Stimulated activated CD4-positive, alpha-beta T cell treated with anti-CD3 and anti-CD28 coated beads, Interleukin-4, amount 100 ng/mL, for 1 hour (primary cell): ENCODE measurements around the gene ACAP3.
"Not testable (repeated sequence)": the region's sequence is repeated elsewhere in the genome, so short reads cannot be mapped to it uniquely, and the experiment has no call there.

Experiments used
- DNase-seq: peaks from one replicate; pipeline ENCODE4 v3.0.0-alpha.2; 2020

Gene ACAP3

DNA sequence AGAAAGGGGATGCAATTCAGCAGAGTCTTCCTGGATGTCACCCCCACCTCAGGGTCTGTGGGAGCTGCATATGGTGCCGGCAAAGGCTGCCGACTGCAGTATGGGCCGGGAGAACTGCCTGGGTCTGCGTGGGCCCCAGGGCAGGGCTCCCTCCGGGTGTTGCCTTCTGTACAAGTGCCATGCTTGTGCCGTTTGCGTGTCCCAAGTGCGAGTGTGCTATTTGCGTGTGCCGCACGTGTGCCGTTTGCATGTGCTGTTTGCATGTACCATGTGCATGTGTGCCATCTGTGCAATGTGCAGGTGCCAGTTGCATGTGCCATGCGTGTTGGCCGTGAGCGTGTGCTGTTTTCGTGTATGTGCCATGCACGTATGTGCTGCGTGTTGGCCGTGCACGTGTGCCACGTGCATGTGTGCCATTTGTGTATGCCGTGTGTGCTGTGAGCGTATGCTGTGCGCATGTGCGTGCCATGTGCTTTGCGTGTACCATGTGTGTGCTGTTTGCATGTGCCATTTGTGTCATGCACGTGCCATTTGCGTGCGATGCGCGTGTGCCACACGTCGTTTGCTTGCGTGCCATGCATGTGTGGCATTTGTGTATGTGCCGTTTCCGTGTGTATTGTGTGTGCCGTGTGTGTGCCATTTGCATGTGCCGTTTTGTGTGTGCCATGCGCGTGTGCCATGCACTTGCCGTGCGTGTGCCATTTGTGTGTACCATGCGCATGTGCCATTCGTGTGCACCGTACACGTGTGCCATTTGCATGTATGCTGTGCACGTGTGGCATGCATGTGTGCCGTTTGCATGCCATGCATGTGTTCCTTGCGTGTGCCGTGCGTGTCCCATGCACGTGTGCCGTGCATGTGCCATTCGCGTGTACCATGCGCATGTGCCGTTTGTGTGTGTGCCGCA lies 21.8 kb upstream of the ACAP3 start:
- no peak for DNase-seq

DNA sequence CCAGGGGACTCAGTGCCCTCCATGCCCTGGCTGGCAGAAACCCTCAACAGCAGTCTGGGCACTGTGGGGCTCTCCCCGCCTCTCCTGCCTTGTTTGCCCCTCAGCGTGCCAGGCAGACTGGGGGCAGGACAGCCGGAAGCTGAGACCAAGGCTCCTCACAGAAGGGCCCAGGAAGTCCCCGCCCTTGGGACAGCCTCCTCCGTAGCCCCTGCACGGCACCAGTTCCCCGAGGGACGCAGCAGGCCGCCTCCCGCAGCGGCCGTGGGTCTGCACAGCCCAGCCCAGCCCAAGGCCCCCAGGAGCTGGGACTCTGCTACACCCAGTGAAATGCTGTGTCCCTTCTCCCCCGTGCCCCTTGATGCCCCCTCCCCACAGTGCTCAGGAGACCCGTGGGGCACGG lies 20.5 kb upstream of the ACAP3 start:
- DNase-seq, result no peak

DNA sequence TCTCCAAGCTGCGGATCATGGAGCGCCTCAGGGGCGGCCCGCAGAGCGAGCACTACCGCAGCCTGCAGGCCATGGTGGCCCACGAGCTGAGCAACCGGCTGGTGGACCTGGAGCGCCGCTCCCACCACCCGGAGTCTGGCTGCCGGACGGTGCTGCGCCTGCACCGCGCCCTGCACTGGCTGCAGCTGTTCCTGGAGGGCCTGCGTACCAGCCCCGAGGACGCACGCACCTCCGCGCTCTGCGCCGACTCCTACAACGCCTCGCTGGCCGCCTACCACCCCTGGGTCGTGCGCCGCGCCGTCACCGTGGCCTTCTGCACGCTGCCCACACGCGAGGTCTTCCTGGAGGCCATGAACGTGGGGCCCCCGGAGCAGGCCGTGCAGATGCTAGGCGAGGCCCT lies 19.6 kb upstream of the ACAP3 start:
- no peak for DNase-seq

DNA sequence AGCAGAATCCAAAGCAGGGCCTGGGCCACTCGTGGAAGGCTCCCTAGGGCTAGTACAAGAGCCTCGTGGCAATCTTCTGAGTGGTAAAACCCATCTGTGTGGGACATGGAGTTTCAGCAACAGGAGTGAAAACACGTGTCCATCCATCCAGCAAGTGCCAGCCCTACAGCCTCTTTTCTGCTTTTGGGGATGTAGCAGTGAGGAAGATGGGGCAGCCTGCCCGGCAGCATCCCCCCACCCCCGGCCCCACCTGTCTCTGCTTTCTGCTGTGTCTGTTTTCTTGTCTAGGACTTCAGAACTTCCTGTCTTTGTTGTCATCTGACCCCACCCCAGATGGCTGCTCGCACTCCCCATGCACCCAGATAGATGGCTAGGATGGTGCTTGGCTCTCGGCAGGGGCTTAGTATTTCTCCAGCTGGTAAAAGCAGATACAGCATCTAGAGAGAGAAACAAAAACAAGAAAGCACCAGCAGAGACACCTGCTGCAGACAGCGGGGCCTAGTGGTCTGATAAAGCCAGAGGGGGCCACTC lies 18.4 kb upstream of the ACAP3 start:
- no peak for DNase-seq

DNA sequence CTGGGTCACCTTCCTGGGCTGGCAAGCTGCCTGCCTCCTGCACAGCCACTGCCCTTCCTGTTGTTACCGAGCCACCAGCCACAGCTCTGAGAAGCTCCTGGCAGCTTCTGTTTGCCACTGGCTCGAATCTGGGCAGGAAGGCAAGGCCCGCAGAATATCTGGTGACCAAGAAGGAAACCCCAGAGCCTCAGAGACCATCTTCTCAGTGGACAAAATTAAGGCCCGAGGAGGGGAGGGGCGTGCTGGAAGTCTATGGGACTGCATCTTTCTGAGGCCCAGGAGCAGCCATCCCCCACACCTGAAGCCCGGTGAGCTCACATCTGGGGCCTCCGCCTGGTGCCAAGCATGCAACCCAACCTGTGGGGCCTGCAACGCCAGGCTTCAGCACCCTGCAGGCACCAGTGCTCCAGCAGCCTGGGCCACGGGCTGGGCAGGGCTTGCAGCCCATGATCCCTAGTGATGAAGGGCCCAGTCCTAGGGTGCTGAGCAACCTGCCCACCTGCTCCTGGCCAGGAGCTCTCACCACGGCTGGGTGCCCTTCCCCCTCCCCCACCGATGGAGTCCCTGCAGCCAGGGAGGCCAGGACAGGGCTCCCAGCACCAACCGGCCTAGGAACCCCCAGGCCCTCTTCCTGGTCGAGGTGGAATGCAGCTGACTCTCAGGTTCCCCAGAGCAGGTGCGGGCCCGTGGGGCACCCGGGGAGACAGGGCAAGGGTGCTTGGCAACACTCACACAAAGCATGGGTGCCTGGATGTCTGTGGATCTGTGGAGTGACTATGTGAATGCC lies 17.8 kb upstream of the ACAP3 start:
- no peak for DNase-seq

DNA sequence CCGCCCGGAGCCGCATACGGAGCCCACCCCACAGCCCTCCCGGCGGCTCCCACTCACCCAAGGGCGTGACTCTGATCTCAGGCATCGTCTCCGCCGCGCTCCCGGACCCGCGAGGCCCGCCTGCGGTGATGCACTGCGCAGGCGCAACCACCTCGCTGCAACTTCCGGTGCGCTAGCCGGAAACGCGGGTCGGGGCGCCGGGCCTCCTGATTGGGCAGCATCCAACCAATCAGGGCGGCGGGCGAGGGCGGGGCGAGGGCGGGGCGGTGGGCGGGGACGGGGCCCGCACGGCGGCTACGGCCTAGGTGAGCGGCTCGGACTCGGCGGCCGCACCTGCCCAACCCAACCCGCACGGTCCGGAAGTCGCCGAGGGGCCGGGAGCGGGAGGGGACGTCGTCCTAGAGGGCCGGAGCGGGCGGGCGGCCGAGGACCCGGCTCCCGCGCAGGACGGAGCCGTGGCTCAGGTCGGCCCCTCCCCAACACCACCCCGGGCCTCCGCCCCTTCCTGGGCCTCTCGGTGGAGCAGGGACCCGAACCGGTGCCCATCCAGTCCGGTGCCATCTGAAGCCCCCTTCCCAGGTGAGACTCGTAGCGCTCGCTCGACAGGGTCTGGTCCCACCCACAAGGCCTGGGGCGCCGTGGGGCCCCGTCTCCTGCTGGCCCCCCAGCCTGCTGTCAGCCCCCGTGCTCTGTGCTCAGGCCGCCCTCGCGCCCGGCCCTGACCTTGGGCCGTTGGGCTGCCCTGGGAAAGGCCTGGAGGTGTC lies 17.0 kb upstream of the ACAP3 start, which contains the start of the genes CPTP and INTS11:
Gene CPTP (plus strand): TSS at position 279 of the 764 bp plus-strand sequence. CDS start 2,109 bp downstream, outside the sequence.
Gene INTS11 (minus strand): TSS at position 137 of the 764 bp plus-strand sequence. CDS start 52 bp downstream, at position 85.
- DNase-seq, result peak; percentile 95

DNA sequence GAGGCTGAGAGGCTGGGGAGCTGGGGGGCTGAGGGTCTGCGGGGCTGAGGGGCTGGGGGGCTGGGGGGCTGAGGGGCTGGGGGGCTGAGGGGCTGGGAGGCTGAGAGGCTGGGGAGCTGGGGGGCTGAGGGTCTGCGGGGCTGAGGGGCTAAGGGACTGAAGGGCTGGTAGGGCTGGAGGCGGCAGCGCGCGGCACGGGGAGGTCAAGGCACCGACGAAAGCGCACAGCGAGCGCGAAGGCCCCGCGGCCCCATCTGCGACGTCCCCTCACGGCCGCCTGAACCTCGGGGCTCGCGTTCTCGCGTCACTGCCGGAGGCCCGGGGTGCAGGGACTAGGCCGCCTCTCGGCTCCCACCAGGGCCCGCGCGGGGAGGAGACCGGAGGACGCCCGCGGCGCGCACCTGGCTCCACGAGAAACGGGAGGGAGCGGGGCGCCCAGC lies 16.4 kb upstream of the ACAP3 start:
- no peak for DNase-seq

DNA sequence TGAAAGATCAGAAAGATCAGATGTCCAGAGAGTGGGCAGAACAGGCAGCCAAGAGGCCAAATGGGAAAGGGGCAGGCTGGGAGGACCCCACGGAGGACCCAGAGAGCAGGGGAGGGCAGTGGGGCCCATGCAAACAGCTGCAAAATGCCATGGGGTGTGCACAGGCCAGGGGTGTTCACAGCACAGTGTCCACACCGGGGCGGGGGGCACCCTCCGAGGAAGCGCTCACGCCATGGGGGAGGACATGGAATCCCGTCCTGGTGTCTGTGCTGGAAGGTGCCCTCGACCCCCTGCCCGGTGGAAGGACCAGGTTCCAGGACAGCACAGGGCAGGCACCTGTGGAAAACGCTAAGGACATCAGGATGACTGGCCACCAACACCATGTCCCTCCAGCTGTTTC lies 15.2 kb upstream of the ACAP3 start:
- DNase-seq, result no peak

DNA sequence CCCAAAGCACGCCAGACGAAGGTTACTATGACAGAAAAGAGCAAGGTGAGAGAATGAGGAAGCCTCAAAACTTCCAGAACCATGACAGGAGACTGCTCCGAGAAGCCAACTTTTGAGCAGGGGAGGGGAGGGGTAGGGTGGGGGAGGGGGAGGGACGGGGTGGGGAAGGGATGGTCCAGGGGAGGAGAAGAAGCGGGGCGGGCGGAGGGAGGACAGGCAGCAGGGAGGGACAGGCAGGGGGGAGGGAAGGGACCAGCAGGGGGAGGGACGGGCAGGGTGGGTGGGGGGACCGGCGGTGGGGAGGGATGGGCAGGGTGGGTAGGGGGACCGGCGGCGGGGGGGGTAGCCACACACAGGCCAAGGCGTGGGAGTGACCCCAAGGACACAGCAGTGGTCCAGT lies 14.7 kb upstream of the ACAP3 start:
- no peak for DNase-seq

DNA sequence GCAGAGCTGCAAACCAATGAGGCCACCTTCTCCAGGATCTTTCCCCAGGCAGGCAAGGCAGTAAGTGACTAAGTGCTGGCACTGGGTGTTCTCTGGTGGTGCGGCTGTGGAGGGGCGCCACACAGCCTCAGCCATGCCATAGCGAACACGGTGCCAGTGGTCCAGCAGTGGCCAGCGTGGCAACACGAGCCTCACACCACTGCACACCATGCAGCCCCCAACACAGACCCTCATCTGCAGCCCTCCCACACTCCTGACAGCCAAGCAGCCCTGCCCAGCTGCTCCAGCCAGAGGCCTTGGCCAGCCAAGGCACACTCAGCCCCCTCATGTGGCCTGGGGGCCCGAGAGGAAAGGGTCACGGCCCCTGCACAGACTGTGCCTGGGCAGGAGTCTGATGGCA lies 13.7 kb upstream of the ACAP3 start:
- DNase-seq, result no peak

DNA sequence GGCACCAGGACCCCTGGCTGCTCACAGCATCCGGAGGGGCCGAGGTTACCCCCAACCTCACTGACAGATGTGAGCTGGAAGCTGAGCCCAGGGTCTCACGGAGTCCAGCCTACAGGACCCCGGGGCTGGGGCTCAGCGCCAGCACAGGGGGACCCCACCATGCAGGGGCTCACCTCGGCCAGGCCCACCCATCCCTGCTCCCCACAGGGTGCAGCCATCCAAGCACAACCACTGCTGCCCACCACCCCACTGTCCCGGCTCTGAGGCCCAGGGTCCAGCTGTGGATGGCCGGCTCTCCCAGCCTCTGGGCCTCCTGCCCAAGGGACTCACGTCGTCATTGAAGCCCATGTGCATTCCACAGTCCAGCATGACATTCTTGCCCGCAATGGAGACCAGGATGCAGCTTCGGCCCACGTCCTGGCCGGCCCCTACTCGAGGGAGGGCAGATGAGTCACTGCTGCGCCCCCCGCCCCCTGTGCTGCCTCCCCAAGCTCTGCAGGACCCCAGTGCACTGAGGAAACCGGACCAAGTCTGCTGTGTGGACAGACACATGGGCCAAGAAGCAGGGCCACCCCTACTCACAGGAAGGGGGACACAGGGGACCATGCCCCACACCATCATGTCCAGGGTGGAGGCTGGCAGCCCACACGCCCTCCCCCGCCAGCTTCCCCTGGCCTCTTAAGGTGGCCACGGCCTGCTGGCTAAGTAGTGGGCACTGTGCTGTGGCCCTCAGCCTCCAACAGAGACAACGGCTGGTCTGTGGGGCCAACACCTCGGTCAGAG lies 13.1 kb upstream of the ACAP3 start:
- no peak for DNase-seq

DNA sequence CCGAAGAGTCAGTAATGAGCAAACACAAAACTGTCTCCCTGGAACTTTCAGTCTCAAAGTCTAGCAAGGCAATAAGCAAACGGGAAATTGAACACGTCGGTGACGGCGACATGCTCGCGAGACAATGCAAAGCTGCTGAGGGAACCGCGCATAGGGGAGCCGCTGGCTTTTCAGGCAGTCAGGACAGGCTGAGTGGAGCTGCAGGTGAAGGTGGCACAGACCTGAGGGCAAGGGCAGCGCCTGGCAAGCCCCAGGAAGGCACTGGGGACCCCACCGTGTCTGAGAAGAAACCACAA lies 11.9 kb upstream of the ACAP3 start:
- no peak for DNase-seq

DNA sequence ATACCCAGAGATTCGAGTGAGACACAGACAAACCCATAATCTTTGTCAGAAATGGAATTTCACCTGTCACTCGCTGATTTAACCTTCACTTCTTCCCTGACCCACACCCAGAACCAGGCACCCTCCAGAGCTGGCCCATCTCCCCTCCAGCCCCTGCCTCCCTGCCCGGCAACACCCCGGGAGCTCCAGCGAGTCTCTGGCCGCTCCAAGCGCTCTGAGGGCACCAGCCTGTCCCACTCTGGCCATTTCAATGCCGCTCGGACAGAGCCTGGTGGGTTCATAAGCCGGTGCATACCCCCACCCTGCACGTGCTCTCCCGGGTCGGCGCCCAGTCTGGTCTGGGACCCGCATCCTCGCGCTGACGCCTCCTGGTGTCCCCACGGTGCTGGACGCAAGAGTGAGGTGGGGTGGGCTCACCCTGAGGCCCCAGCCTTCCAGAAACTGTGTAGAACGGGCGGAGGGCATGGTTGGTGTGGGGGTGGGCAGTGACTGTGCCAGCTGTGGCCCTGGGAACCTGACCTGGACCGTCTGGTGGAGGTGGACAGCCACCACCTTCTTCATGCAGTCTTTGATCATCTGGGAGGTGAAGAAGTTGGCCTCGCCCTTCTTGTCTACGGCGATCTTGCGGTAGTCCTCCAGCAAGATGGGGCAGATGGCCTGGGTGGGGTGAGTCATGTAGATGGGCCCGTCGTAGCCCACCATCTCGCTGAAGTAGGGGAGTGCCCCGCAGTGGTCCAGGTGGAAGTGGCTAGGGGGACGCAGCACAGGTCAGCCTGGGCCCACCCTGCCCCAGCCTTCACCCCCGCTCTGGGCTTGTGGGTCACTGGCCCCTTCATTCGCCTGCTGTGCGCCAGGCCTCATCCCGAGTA lies 11.3 kb upstream of the ACAP3 start:
- no peak for DNase-seq

DNA sequence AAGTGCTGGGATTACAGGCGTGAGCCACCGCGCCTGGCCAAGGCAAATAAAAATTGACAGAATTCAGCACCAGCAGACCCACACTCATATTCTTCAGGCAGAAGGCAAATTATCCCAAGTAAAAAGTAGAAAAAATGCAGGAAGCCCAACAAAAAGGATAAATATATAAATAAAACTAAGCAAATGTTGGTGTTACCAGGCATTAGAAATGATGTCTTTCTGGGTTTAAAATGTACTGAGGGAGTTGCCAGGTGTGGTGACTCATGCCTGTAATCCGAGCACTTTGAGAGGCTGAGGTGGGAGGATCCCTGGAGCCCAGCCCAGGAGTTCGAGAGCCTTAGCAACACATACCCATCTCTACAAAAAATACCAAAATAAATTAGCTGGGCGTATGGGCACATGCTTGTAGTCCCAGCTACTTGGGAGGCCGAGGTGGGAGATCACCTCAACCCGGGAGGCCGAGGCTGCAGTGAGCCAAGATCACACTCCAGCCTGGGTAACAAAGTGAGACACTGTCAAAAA lies 10.5 kb upstream of the ACAP3 start:
- no peak for DNase-seq

DNA sequence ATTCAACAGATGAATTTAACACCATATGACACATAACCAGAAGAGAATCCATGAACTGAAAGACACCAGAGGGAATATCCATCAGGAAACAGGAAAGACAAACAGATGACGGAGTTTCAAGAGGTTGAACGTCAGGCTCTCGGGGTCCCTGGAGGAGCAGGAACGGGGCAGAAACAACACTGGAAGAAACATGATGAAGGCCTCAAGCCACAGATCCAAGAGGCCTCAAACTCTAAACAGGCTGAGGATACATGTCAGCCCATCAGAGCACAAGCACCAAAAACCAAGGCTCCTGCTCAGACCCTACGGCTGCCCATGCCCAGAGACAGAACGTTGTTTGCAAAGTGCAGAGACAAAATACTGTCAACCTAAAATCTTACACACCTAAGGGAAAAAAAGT lies 9.7 kb upstream of the ACAP3 start:
- DNase-seq, result no peak

DNA sequence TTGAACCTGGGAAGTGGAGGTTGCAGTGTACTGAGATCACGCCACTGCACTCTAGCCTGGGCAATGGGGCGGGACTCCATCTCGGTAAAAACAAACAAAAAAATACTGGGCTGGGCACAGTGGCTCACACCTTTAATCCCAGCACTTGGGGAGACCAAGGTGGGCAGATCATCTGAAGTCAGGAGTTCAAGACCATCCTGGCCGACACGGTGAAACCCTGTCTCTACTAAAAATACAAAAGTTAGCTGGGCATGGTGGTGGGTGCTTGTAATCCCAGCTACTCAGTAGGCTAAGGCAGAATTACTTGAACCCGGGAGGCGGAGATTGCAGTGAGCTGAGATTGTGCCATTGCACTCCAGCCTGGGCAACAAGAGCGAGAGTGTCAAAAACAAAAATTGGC lies 8.5 kb upstream of the ACAP3 start:
- DNase-seq, result not testable (repeated sequence)

DNA sequence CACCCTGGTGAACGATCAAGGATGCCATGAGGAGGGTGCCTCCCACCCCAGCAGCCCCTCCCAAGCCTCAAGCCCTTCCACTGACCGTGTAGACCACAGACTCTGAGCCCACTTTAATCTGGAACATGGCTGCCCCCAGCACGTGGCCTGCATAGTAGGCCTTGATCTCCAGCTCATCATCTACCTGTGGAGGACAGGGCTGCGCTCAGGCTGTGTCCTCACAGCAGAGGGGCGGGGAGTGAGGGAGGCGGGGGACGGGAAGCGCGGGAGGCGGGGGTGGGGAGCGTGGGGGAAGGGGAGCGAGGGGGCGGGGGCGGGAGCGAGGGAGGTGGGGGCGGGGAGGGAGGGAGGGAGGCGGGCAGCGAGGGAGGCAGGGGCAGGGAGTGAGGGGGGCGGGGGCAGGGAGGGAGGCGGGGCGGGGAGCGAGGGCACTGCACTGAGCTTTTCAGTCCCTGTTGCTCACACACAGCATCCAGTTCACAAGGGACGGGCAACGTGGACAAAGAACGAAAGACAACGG lies 7.8 kb upstream of the ACAP3 start:
- no peak for DNase-seq

DNA sequence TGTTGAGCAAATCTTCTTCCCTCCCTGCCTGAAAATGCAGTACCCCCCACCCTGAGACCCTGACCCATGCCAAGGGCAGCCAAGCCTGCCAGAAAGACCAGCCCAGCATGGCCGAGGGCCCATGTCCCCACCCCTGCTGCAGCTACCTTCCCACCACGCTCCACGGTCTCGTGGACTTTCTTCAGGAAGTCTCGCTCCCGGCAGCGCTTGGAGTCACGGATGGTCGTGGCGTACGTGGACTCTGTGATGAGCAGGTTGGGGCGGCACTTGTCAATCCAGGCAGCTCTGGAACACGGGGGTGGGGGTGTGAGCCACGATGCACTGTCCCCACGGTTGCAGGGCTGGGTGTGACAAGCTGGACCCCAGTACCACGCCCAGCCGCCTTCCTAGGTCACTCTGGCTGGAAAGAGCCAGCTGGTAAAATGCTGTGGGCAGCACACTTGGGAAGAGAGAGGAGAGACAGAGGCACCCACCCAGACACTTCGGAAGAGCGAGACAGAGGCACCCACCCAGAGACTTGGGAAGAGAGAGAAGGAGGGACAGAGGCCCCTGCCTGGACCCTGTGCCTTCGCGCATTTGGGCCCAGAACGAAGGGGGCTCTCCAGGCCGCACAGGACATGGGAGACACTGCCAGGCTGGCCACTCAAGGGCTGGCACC lies 7.1 kb upstream of the ACAP3 start:
- DNase-seq, result no peak

DNA sequence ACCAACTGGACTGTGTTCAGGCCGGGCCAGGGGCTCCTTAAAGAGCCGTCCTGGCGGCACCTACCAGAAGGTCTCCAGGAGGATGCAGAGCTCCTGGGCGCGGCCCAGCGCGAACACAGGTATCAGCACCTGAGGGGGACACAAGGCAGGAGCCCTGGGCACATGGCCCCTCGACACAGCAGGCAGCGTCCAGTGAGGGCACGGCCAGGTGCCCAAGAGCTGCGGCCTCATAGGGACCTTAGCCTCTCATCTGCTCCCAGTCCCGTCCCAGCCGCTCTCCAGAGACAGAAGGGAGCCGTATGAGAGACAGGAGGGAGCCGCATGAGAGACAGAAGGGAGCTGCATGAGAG lies 6.5 kb upstream of the ACAP3 start:
- DNase-seq, result no peak
